ENCODE data around the gene MAGOH.

The MAGOH gene

GRCh38 chr1:53196485-53197290, 41.6 kb downstream of the MAGOH start, which contains the start of gene CPT2:
Gene CPT2, plus strand, starts transcription at chr1:53196824. Its CDS starts 120 bp downstream, at chr1:53196944.
- H3K27me3 ChIP-seq (replicated peaks; ENCODE audit: control insufficient read depth, insufficient read depth, low read length), result no peaks in the 10 kb centered on the region
- H3K4me3 ChIP-seq (replicated peaks; ENCODE audit: low read depth, low read length), result peak within 1 kb of the TSS; percentile 86
- no peak for TF ChIP-seq CTCF (IDR thresholded peaks at IDR 0.05; ENCODE audit: insufficient read depth, low read length, poor library complexity, severe bottlenecking)
- DNase-seq (ENCODE audit: extremely low read depth, insufficient read length), result peak; percentile 91
- H3K36me3 ChIP-seq (ENCODE audit: control insufficient read depth, insufficient read depth, low read length), result no peaks in the 10 kb centered on the region

- Histone ChIP-seq H3K27me3 (replicated peaks; ENCODE audit: control insufficient read depth, insufficient read depth, low read length) (no peaks in the 10 kb centered on the region), H3K36me3 (ENCODE audit: control insufficient read depth, insufficient read depth, low read length) (no peaks in the 10 kb centered on the region), H3K4me3 (replicated peaks; ENCODE audit: low read depth, low read length) (peak overlapping the region; percentile 86)
- no peak for TF ChIP-seq CTCF (IDR thresholded peaks at IDR 0.05; ENCODE audit: insufficient read depth, low read length, poor library complexity, severe bottlenecking)
- no peak for DNase-seq (ENCODE audit: extremely low read depth, insufficient read length)
Measured at GRCh38 chr1:53196017-53196484, 42.3 kb downstream of the MAGOH start.

- Histone ChIP-seq H3K4me3 (replicated peaks; ENCODE audit: low read depth, low read length) (no peak overlapping the region), H3K36me3 (ENCODE audit: control insufficient read depth, insufficient read depth, low read length) (no peaks in the 10 kb centered on the region), H3K27me3 (replicated peaks; ENCODE audit: control insufficient read depth, insufficient read depth, low read length) (no peaks in the 10 kb centered on the region)
- TF ChIP-seq CTCF (IDR thresholded peaks at IDR 0.05; ENCODE audit: insufficient read depth, low read length, poor library complexity, severe bottlenecking), result no peak
- no peak for DNase-seq (ENCODE audit: extremely low read depth, insufficient read length)
Measured at GRCh38 chr1:53195246-53196016, 42.9 kb downstream of the MAGOH start.

- TF ChIP-seq CTCF (IDR thresholded peaks at IDR 0.05; ENCODE audit: insufficient read depth, low read length, poor library complexity, severe bottlenecking), result no peak
- Histone ChIP-seq H3K27me3 (replicated peaks; ENCODE audit: control insufficient read depth, insufficient read depth, low read length) (no peaks in the 10 kb centered on the region), H3K4me3 (replicated peaks; ENCODE audit: low read depth, low read length) (no peak overlapping the region), H3K36me3 (ENCODE audit: control insufficient read depth, insufficient read depth, low read length) (no peaks in the 10 kb centered on the region)
- no peak for DNase-seq (ENCODE audit: extremely low read depth, insufficient read length)
Measured at GRCh38 chr1:53190210-53190611, 48.1 kb downstream of the MAGOH start.

- H3K4me3 ChIP-seq (replicated peaks; ENCODE audit: low read depth, low read length), result no peak overlapping the region
- no peak for TF ChIP-seq CTCF (IDR thresholded peaks at IDR 0.05; ENCODE audit: insufficient read depth, low read length, poor library complexity, severe bottlenecking)
- H3K27me3 ChIP-seq (replicated peaks; ENCODE audit: control insufficient read depth, insufficient read depth, low read length), result no peaks in the 10 kb centered on the region
- DNase-seq (ENCODE audit: extremely low read depth, insufficient read length), result no peak
- no peaks in the 10 kb centered on the region for H3K36me3 ChIP-seq (ENCODE audit: control insufficient read depth, insufficient read depth, low read length)
Measured at GRCh38 chr1:53189061-53189460, 49.3 kb downstream of the MAGOH start.
